Endometrium (tissue), 2 donors: ENCODE measurements around the gene SREBF2.
"Not testable (repeated sequence)": the region's sequence is repeated elsewhere in the genome, so short reads cannot be mapped to it uniquely, and the experiment has no call there.

Source experiments
- FAIRE-seq: peaks from 2 replicates; lab custom pipeline; 2012; peaks lifted over from hg19 to GRCh38; lab: Jason Lieb, UNC
- donor health status: control.
- donor health status: control.

SREBF2 gene

GRCh38 chr22:41842996-41843970 is 10.4 kb downstream of the SREBF2 start:
- no peak for FAIRE-seq

DNA sequence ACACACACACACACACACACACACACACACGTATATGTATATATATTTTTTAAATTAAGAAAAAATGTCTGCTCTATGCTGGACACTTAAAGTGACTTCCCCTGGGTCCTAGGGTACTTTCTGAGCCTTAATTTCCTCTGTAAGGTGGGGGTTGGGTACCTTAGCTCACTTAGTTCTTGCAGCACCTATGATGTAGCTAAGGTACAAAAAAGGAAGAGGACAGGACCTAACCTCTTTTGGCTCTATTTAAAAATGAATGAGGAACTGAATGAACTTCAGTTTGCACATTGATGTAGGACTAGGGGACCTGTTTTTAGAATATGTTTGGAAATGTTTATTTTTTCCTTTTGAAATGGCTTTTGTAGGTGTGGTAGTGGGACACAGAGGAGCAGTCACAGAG is 11.1 kb downstream of the SREBF2 start:
- no peak for FAIRE-seq

GRCh38 chr22:41844513-41844912 is 11.6 kb downstream of the SREBF2 start:
- no peak for FAIRE-seq

GRCh38 chr22:41845380-41846267 is 12.7 kb downstream of the SREBF2 start:
- FAIRE-seq = no peak

DNA sequence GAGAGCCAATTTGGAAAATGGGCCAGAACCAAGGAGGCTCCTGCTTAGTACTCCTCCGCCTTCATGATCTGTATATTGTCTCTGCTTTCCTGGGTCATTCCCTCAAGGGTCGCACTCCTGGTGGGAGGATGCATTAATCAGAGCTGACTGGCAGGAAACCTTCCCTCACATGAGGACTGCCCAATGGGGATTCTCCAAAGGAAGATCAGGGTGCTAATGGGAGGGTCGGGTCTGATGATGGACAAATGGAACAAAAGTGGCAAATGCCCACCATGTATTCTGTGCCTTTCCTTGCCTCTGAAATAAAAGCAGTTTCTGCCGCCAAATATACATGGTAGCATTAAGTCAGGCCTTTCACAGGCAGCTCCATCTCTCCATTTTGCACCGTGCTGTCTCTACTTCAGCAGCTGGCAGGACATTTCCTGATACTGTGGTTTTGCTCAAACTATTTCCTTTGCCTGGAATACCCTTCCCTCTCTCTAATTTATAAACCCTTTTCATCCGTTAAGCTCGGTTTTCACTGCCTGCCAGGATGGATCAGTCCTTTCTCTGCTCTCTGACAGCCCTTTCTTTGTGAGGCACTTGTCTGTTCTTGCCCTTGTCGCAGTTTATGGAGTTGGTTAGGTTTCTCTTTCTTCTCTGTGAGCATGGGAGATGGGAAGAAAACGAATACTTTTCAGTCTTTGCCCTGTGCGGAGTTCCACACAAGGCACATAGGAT is 13.5 kb downstream of the SREBF2 start:
- FAIRE-seq = no peak

DNA sequence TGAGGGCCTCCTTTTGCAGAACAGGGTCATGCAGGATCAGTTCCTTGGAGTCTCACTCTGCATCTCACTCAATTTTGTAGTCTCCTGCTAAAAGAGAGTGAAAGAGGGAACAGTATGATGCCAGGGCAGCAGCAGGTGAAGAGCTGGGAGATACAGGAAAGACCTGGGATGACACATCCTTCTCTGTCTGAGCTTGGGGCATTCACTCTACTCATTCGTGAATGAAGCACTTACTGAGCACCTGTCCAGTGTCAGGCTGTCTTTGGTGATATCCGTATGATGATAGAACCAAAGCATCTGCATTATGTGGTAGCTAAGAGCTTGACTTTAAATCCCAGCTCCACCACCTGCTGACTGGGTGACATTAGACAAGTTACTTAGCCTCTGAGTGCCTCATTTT is 14.4 kb downstream of the SREBF2 start:
- no peak for FAIRE-seq

DNA sequence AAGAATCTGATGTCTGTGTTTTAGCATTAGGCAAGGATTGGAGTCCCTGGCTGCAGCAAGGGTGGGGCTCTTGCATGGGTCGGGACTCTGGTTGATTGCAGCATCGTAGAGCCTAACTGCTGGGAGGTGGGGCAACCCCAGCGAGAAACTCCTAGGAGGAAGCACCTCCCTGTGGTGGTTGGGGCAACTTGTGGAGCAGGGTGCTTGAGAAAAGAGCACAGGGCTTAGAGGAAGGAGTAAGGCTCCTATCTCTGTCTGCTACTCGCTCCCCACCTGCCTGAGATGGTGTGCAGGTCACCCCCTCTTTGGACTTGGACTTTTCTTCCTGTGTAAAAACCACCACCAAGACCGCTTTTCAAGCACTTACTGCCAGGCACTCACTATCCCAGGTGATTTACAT is 15.6 kb downstream of the SREBF2 start:
- FAIRE-seq = no peak

DNA sequence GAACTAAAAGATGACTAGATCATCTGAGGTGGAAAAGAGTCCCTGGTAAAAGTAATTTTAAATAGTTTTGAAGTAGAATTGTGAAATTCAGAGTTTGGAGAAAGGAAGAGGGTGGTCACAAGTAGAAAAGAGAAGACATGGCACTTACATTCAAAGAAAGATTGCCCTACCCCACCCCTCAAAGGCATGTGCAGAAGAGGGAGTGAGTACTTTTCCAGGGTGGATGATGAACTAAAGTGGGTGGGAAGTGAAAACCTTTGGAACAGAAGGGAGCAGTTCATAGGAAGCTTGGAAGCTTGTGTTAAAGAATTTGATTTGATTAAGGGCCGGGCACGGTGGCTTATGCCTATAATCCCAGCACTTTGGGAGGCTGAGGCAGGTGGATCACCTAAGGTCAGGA is 23.6 kb downstream of the SREBF2 start:
- FAIRE-seq = no peak

- FAIRE-seq = no peak
Measured at GRCh38 chr22:41857155-41857859, 24.4 kb downstream of the SREBF2 start.

DNA sequence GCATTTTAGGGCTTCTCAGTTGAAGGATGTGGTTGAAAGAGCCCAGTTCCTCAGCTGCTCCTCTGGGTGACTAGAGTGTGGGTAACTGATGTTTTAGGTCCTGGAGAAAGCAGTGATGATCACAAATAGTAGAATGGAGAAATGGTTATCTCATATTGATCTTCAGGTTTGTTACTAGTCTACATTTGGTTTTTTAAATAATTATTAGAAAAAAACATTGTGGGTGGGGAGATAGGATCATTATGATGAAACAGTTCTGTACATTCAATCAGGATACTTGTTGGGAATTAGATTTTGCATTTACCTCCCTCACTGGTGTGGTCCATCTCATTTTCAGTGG is 24.9 kb downstream of the SREBF2 start:
- FAIRE-seq = no peak

- no peak for FAIRE-seq
Measured at GRCh38 chr22:41862160-41862529, 29.2 kb downstream of the SREBF2 start.

GRCh38 chr22:41862530-41863266 is 29.8 kb downstream of the SREBF2 start:
- FAIRE-seq = no peak

- no peak for FAIRE-seq
Measured at GRCh38 chr22:41863472-41863871, 30.6 kb downstream of the SREBF2 start.

DNA sequence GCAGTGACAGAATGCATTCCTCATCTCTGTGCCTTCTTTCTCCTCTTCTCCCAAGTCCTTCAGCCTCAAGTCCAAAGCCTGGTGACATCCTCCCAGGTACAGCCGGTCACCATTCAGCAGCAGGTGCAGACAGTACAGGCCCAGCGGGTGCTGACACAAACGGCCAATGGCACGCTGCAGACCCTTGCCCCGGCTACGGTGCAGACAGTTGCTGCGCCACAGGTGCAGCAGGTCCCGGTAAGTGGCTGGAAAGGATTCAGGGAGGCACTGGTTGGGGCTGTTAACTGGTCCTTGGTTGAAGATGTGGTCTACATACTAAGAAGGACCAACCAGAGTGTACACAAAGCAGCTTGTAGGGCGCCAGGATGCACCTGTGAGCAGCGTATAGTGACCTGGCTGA is 35.7 kb downstream of the SREBF2 start:
- no peak for FAIRE-seq

DNA sequence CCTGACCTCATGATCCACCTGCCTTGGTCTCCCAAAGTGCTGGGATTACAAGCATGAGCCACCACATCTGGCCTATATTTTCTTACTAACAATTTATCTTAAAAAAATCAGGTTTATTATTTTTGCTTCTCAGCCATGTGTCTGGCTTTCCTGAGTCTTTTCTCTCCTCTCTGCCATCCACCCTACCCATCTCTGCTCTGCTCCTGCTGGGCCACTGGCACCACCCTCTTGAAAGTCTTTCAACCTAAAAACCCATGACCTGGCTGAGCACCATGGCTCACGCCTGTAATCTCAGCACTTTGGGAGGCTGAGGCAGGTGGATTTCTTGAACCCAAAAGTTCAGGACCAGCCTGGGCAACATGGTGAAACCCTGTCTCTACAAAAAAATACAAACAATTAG is 37.2 kb downstream of the SREBF2 start:
- not testable (repeated sequence) for FAIRE-seq

GRCh38 chr22:41870786-41871185 is 37.9 kb downstream of the SREBF2 start:
- no peak for FAIRE-seq

DNA sequence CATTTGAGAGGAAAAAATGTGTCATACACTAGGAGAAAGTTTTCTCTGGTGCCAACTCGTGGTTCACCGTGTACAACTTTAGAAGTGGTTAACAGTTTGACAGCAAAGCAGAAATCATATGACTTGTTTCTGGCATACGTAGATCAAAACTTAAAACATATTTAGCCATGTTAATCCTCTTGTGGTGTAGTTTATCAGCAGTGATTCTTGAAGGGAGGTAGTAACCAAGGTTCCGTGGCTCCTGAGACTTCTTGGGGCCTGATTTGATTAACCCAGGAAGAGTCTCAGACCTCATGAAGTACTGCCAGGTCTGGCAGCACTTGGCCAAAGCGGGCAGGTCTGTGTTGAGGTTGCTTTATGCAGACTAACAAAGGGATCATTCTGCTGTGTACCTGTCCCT is 40.5 kb downstream of the SREBF2 start:
- FAIRE-seq = no peak

DNA sequence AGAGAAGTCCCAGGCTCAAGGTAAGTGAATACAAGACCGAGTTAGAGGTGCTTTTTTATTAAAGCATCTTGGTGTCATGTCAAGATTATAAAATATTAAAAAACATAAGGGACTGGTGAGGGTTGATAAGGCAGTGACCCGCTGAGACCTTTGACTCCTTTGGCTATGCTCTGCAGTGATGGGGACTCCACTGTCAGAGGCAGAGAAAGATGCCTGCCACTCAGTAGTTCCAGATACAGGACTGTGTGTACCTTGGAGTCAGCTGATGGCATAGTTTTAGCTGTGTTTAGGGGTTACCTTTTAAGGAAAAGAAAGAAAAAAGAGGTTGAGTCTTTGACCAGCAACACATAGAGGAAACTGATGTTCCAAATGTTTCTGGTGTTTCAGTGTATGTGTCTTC is 41.2 kb downstream of the SREBF2 start:
- FAIRE-seq = no peak

GRCh38 chr22:41875531-41876270 is 42.8 kb downstream of the SREBF2 start:
- no peak for FAIRE-seq

DNA sequence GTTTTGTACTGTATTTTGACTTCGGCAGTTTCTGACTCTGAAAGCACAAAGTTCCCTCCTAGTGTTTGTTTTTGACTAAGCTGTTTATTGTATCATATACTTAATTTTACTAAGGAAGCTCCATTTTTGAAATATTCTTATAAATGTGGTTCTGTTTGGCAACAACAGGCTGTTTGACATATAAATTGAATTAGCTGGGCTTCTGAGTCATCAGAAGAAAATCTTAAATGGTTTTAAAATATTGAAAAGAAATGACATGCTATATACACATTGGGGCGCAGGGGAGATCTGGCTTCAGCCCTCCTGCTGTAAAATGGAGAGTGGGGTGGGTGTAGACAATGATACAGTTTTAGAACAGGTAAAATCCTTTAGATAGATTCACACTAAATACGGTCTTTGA is 43.4 kb downstream of the SREBF2 start:
- no peak for FAIRE-seq
